Measurements from ENCODE around the gene NFIA.
A peak's percentile ranks its signal among the peaks of the same experiment; 100 is the strongest.

Gene NFIA

DNA sequence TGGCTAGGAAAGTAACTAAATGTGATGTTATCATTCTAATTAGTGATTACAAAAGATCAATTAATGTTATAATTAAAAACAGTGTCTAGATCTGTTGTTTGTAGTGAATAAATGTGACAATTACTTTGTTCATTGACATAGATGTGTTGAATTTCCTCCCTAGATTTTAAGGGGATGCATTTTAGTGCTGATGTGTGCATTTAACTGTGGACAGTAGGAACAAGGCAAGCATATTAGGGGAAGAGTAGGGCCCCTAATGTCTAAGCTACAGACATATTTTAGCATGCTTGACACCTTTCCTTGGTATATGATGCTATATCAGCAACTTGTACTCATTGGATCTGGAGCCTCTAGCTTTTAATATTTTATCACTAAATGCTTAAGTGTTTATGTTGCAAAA is 48.9 kb downstream of the NFIA start:
- Histone ChIP-seq H3K4me1 (ENCODE audit: control insufficient read depth, insufficient read depth, low read depth, low read length) (no peaks in the 10 kb centered on the region), H3K4me3 (ENCODE audit: insufficient read depth in 1 of 2, low read depth in 1 of 2, low read length in 2 of 2) (no peak overlapping the region), H4K91ac (ENCODE audit: low read length) (no peak overlapping the region), H3K79me1 (replicated peaks; ENCODE audit: low read length, poor library complexity, severe bottlenecking) (no peaks in the 10 kb centered on the region), H3K23ac (ENCODE audit: low read length in 2 of 2) (no peak overlapping the region), H3K9ac (ENCODE audit: low read length) (no peak overlapping the region), H2BK5ac (ENCODE audit: low read depth, low read length, poor library complexity, severe bottlenecking) (no peak overlapping the region), H2AK5ac (ENCODE audit: low read length, severe bottlenecking) (no peak overlapping the region), H3K9me3 (ENCODE audit: control insufficient read depth, low read length) (no peaks in the 10 kb centered on the region), H3K36me3 (ENCODE audit: control insufficient read depth in 1 of 2, insufficient read depth in 2 of 2, low read depth in 1 of 2, low read length in 2 of 2) (no peaks in the 10 kb centered on the region), H3K14ac (ENCODE audit: low read length in 2 of 2) (no peak overlapping the region), H3K27ac (ENCODE audit: low read length, poor library complexity, severe bottlenecking) (no peak overlapping the region), H3K4ac (ENCODE audit: low read depth in 1 of 2, low read length in 2 of 2) (no peak overlapping the region), H2BK12ac (ENCODE audit: low read length in 2 of 2) (no peak overlapping the region), H2BK15ac (ENCODE audit: low read depth, poor library complexity, severe bottlenecking) (no peak overlapping the region), H4K8ac (ENCODE audit: low read length) (no peak overlapping the region), H3K27me3 (ENCODE audit: control insufficient read depth in 1 of 2, insufficient read depth in 1 of 2, low read length in 2 of 2) (no peaks in the 10 kb centered on the region), H3K4me2 (ENCODE audit: low read length, poor library complexity, severe bottlenecking) (no peak overlapping the region), H2BK120ac (ENCODE audit: low read depth, low read length) (no peak overlapping the region), H3K18ac (ENCODE audit: low read depth in 1 of 2, low read length in 2 of 2) (no peak overlapping the region), H2AFZ (ENCODE audit: low read depth, low read length) (no peak overlapping the region)
- DNase-seq, result no peak

DNA sequence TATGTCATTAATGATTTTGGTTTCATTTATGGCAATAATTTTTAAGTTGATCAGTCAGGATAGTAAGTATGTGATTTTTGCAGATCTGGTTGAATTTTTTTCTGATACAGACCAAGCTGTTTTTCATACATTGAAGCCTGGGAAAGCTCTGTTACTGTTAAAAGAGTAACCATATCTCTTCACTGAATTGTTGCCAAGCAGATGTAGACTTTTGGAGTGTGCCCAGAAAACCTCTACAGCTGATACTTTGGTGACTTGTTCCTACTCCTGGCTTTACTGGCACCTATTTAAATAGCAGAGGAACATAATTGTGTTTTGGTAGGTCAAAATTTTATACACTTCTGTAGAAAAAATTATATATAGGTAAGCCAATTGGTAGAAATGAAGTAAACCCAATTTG is 49.4 kb downstream of the NFIA start:
- H3K9me3 ChIP-seq (ENCODE audit: control insufficient read depth, low read length), result no peaks in the 10 kb centered on the region
- H3K27ac ChIP-seq (ENCODE audit: low read length, poor library complexity, severe bottlenecking), result no peak overlapping the region
- no peak overlapping the region for H2BK120ac ChIP-seq (ENCODE audit: low read depth, low read length)
- H2BK15ac ChIP-seq (ENCODE audit: low read depth, poor library complexity, severe bottlenecking), result no peak overlapping the region
- H2BK5ac ChIP-seq (ENCODE audit: low read depth, low read length, poor library complexity, severe bottlenecking), result no peak overlapping the region
- H3K4me2 ChIP-seq (ENCODE audit: low read length, poor library complexity, severe bottlenecking), result no peak overlapping the region
- H3K9ac ChIP-seq (ENCODE audit: low read length), result peak overlapping the region; percentile 75
- no peaks in the 10 kb centered on the region for H3K36me3 ChIP-seq (ENCODE audit: control insufficient read depth in 1 of 2, insufficient read depth in 2 of 2, low read depth in 1 of 2, low read length in 2 of 2)
- no peaks in the 10 kb centered on the region for H3K27me3 ChIP-seq (ENCODE audit: control insufficient read depth in 1 of 2, insufficient read depth in 1 of 2, low read length in 2 of 2)
- no peak overlapping the region for H3K14ac ChIP-seq (ENCODE audit: low read length in 2 of 2)
- H3K18ac ChIP-seq (ENCODE audit: low read depth in 1 of 2, low read length in 2 of 2), result no peak overlapping the region
- H2AK5ac ChIP-seq (ENCODE audit: low read length, severe bottlenecking), result no peak overlapping the region
- H2AFZ ChIP-seq (ENCODE audit: low read depth, low read length), result no peak overlapping the region
- no peaks in the 10 kb centered on the region for H3K4me1 ChIP-seq (ENCODE audit: control insufficient read depth, insufficient read depth, low read depth, low read length)
- no peaks in the 10 kb centered on the region for H3K79me1 ChIP-seq (replicated peaks; ENCODE audit: low read length, poor library complexity, severe bottlenecking)
- no peak overlapping the region for H3K4ac ChIP-seq (ENCODE audit: low read depth in 1 of 2, low read length in 2 of 2)
- H4K8ac ChIP-seq (ENCODE audit: low read length), result no peak overlapping the region
- H4K91ac ChIP-seq (ENCODE audit: low read length), result no peak overlapping the region
- H3K4me3 ChIP-seq (ENCODE audit: insufficient read depth in 1 of 2, low read depth in 1 of 2, low read length in 2 of 2), result peak overlapping the region in 1 of 2 experiments; percentile 59
- H3K23ac ChIP-seq (ENCODE audit: low read length in 2 of 2), result no peak overlapping the region
- DNase-seq, result no peak
- no peak overlapping the region for H2BK12ac ChIP-seq (ENCODE audit: low read length in 2 of 2)

DNA sequence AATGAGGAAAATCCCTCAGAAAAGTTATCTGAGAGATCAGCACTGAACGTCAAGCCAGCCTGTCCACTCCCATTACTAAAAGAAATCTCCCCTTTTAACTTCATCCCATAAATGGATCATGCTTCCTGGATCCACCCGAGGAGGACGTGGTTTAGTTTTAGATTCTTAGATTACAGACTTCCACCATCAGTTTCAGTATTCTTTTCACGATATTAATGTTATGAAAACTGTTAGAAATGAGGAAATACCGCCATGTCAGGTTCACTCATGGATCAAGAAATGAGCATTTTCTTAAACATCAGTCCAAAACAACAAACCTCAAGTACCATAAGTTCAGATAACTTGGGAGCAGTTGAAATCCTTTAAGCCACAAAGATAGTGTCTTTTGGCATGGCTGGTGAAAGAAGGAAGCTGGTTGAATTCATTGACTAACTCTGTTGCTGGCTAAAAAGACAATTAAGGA is 49.8 kb downstream of the NFIA start:
- H3K4me2 ChIP-seq (ENCODE audit: low read length, poor library complexity, severe bottlenecking), result no peak overlapping the region
- no peak overlapping the region for H4K8ac ChIP-seq (ENCODE audit: low read length)
- no peaks in the 10 kb centered on the region for H3K9me3 ChIP-seq (ENCODE audit: control insufficient read depth, low read length)
- H2BK120ac ChIP-seq (ENCODE audit: low read depth, low read length), result no peak overlapping the region
- peak overlapping the region; percentile 75 for H3K9ac ChIP-seq (ENCODE audit: low read length)
- H3K14ac ChIP-seq (ENCODE audit: low read length in 2 of 2), result no peak overlapping the region
- H3K4me1 ChIP-seq (ENCODE audit: control insufficient read depth, insufficient read depth, low read depth, low read length), result no peaks in the 10 kb centered on the region
- 88% methylated on average over 1 of the region's 5 CpGs for WGBS
- no peak overlapping the region for H4K91ac ChIP-seq (ENCODE audit: low read length)
- H2BK5ac ChIP-seq (ENCODE audit: low read depth, low read length, poor library complexity, severe bottlenecking), result no peak overlapping the region
- no peak overlapping the region for H3K18ac ChIP-seq (ENCODE audit: low read depth in 1 of 2, low read length in 2 of 2)
- H2BK12ac ChIP-seq (ENCODE audit: low read length in 2 of 2), result no peak overlapping the region
- H3K79me1 ChIP-seq (replicated peaks; ENCODE audit: low read length, poor library complexity, severe bottlenecking), result no peaks in the 10 kb centered on the region
- no peaks in the 10 kb centered on the region for H3K36me3 ChIP-seq (ENCODE audit: control insufficient read depth in 1 of 2, insufficient read depth in 2 of 2, low read depth in 1 of 2, low read length in 2 of 2)
- no peak overlapping the region for H2AFZ ChIP-seq (ENCODE audit: low read depth, low read length)
- no peaks in the 10 kb centered on the region for H3K27me3 ChIP-seq (ENCODE audit: control insufficient read depth in 1 of 2, insufficient read depth in 1 of 2, low read length in 2 of 2)
- H3K4me3 ChIP-seq (ENCODE audit: insufficient read depth in 1 of 2, low read depth in 1 of 2, low read length in 2 of 2), result peak overlapping the region in 1 of 2 experiments; percentile 59
- H2BK15ac ChIP-seq (ENCODE audit: low read depth, poor library complexity, severe bottlenecking), result no peak overlapping the region
- no peak overlapping the region for H3K23ac ChIP-seq (ENCODE audit: low read length in 2 of 2)
- no peak for DNase-seq
- H3K4ac ChIP-seq (ENCODE audit: low read depth in 1 of 2, low read length in 2 of 2), result no peak overlapping the region
- H3K27ac ChIP-seq (ENCODE audit: low read length, poor library complexity, severe bottlenecking), result no peak overlapping the region
- no peak overlapping the region for H2AK5ac ChIP-seq (ENCODE audit: low read length, severe bottlenecking)

DNA sequence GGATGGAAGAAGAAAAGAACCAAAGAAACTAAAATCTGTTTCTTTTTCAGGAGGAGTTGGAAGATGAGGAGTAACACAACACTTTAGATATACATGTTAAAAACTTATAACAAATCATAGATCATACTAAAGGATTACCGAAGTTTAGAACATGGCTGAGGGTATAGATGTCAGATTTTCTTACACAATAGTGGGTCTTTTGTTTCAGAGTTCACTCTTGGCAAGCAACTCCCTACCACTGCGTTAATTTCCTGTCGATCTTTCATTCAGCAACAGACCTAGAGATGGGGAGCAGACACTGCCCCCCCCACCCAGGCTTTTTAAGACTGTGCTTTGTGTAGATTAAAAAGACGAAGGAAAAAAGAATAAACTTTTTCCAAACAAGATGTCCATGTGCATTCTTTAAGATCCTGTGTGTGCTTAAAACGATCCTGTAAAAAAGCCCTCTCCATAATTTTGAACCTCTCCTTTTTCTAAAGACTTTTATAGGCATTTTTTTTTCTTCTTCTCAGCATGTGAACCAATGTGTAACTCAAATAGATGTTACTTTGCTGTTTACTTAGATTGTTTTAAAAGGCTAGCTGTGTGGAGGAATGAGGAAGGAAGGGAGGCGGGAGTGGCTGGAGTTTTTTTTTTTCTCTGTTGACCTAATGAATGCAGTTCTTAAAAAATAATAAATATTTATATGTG is 50.4 kb downstream of the NFIA start:
- no peaks in the 10 kb centered on the region for H3K27me3 ChIP-seq (ENCODE audit: control insufficient read depth in 1 of 2, insufficient read depth in 1 of 2, low read length in 2 of 2)
- H2BK5ac ChIP-seq (ENCODE audit: low read depth, low read length, poor library complexity, severe bottlenecking), result no peak overlapping the region
- no peak overlapping the region for H3K18ac ChIP-seq (ENCODE audit: low read depth in 1 of 2, low read length in 2 of 2)
- H3K4me1 ChIP-seq (ENCODE audit: control insufficient read depth, insufficient read depth, low read depth, low read length), result no peaks in the 10 kb centered on the region
- H2BK15ac ChIP-seq (ENCODE audit: low read depth, poor library complexity, severe bottlenecking), result no peak overlapping the region
- H3K23ac ChIP-seq (ENCODE audit: low read length in 2 of 2), result no peak overlapping the region
- no peak for DNase-seq
- H3K27ac ChIP-seq (ENCODE audit: low read length, poor library complexity, severe bottlenecking), result no peak overlapping the region
- H2AFZ ChIP-seq (ENCODE audit: low read depth, low read length), result no peak overlapping the region
- H3K4ac ChIP-seq (ENCODE audit: low read depth in 1 of 2, low read length in 2 of 2), result no peak overlapping the region
- 100% methylated on average over 4 of the region's 6 CpGs for WGBS
- H2BK120ac ChIP-seq (ENCODE audit: low read depth, low read length), result no peak overlapping the region
- H3K9ac ChIP-seq (ENCODE audit: low read length), result peak overlapping the region; percentile 75
- H3K4me2 ChIP-seq (ENCODE audit: low read length, poor library complexity, severe bottlenecking), result no peak overlapping the region
- H3K79me1 ChIP-seq (replicated peaks; ENCODE audit: low read length, poor library complexity, severe bottlenecking), result no peaks in the 10 kb centered on the region
- peak overlapping the region in 1 of 2 experiments; percentile 59 for H3K4me3 ChIP-seq (ENCODE audit: insufficient read depth in 1 of 2, low read depth in 1 of 2, low read length in 2 of 2)
- H4K8ac ChIP-seq (ENCODE audit: low read length), result no peak overlapping the region
- no peak overlapping the region for H2AK5ac ChIP-seq (ENCODE audit: low read length, severe bottlenecking)
- H3K14ac ChIP-seq (ENCODE audit: low read length in 2 of 2), result no peak overlapping the region
- H3K9me3 ChIP-seq (ENCODE audit: control insufficient read depth, low read length), result no peaks in the 10 kb centered on the region
- no peak overlapping the region for H2BK12ac ChIP-seq (ENCODE audit: low read length in 2 of 2)
- H3K36me3 ChIP-seq (ENCODE audit: control insufficient read depth in 1 of 2, insufficient read depth in 2 of 2, low read depth in 1 of 2, low read length in 2 of 2), result no peaks in the 10 kb centered on the region
- H4K91ac ChIP-seq (ENCODE audit: low read length), result no peak overlapping the region

Data from mesenchymal stem cell (in vitro differentiated cells and primary cell).